Endothelial cell of umbilical vein (primary cell): ENCODE measurements around the gene HACE1. TPM values are rescaled to one million over a fixed set of nuclear protein-coding genes. Genes with fewer than 3 reads are reported as not detected.

Experiments used
- BruUV-seq: library from RNA; stranded (reverse); fragments of 400-500 nt; replicated peaks from 2 replicates; lab custom pipeline; 2021; lab: Mats Ljungman, UMichigan
- CTCF ChIA-PET: fragments of 300-600, 350-600 bp; sonication (Branson Sonifier 250); formaldehyde crosslinking; loops from one replicate; lab custom pipeline; 2021; ENCODE audit warnings: antibody characterized with exemption, inconsistent platforms; lab: Charles Lee
- POLR2A ChIA-PET: fragments of 300-600, 350-600 bp; sonication (Branson Sonifier 250); formaldehyde crosslinking; loops from one replicate; lab custom pipeline; 2021; ENCODE audit warnings: antibody characterized with exemption, inconsistent platforms; lab: Charles Lee
- DNase-seq: peaks from one replicate; pipeline ENCODE4 v3.0.0-alpha.2; 2011; ENCODE audit warnings: low read depth, low spot score
- FAIRE-seq: peaks from 2 replicates; lab custom pipeline; 2011; peaks lifted over from hg19 to GRCh38; lab: Jason Lieb, UNC
- H2AFZ ChIP-seq: 2 replicates; pipeline ENCODE4 v1.6.0; 2012; ENCODE audit warnings: low read depth, low read length, control low read depth, inconsistent platforms
- H3K27ac ChIP-seq: 2 replicates; pipeline ENCODE4 v1.5.1; 2011; ENCODE audit warnings: low read depth, mild to moderate bottlenecking, control low read depth, low read length, moderate library complexity; ENCODE audit not compliant: insufficient read depth
- H3K27me3 ChIP-seq, 2 experiments: 2 replicates each; pipeline versions ENCODE4 v1.6.0 to v1.6.1; 2011; ENCODE audit warnings: low read length in 2 of 2, mixed read lengths in 1 of 2; ENCODE audit not compliant: control insufficient read depth in 2 of 2, insufficient read depth in 2 of 2
- H3K36me3 ChIP-seq, 2 experiments: 2 replicates in 1 of 2; 3 replicates in 1 of 2; pipeline ENCODE4 v1.5.1; 2011; ENCODE audit warnings: low read length in 2 of 2, mild to moderate bottlenecking in 1 of 2, moderate library complexity in 1 of 2; ENCODE audit not compliant: control insufficient read depth in 2 of 2, insufficient read depth in 2 of 2; ENCODE audit errors: extremely low read depth in 1 of 2
- H3K4me1 ChIP-seq: 3 replicates; pipeline ENCODE4 v1.5.1; 2011; ENCODE audit warnings: mild to moderate bottlenecking, low read length; ENCODE audit not compliant: control insufficient read depth, insufficient read depth; ENCODE audit errors: extremely low read depth
- H3K4me2 ChIP-seq: 2 replicates; pipeline ENCODE4 v1.6.1; 2011; ENCODE audit warnings: low read length, control low read depth, mixed read lengths; ENCODE audit not compliant: insufficient read depth
- H3K4me3 ChIP-seq, 3 experiments: fragments of 200-600 bp in 1 of 3; sonication (generic), shearing (Covaris generic) in 1 of 3; replicated peaks in 1 of 3; 2 replicates each; pipeline ENCODE4 v1.5.1; 2011 to 2016; ENCODE audit warnings: control low read depth in 3 of 3, low read length in 3 of 3, mild to moderate bottlenecking in 2 of 3, inconsistent platforms in 1 of 3, low read depth in 1 of 3, moderate library complexity in 1 of 3; ENCODE audit not compliant: insufficient read depth in 1 of 3
- H3K79me2 ChIP-seq: 2 replicates; pipeline ENCODE4 v1.6.0; 2012; ENCODE audit warnings: low read length, inconsistent platforms; ENCODE audit not compliant: control insufficient read depth, insufficient read depth
- H3K9ac ChIP-seq: replicated peaks from 2 replicates; pipeline ENCODE3; 2011; ENCODE audit warnings: low read length, control low read depth; ENCODE audit not compliant: insufficient read depth; ENCODE audit errors: extremely low read depth
- H3K9me1 ChIP-seq: replicated peaks from 3 replicates; pipeline ENCODE4 v1.6.0; 2011; ENCODE audit warnings: mild to moderate bottlenecking, low read length; ENCODE audit not compliant: control insufficient read depth, insufficient read depth; ENCODE audit errors: extremely low read depth
- H3K9me3 ChIP-seq: replicated peaks from 2 replicates; pipeline ENCODE4 v1.5.1; 2012; ENCODE audit warnings: low read length, inconsistent platforms; ENCODE audit not compliant: control insufficient read depth, insufficient read depth
- H4K20me1 ChIP-seq: replicated peaks from 2 replicates; pipeline ENCODE3; 2011; ENCODE audit warnings: mild to moderate bottlenecking, low read length; ENCODE audit not compliant: control insufficient read depth, insufficient read depth; ENCODE audit errors: extremely low read depth
- CTCF ChIP-seq, 2 donors: IDR thresholded peaks; 1 replicate in 1 of 2; 2 replicates in 1 of 2; pipeline ENCODE4 v1.5.1; 2011; ENCODE audit warnings: low read length in 2 of 2, mild to moderate bottlenecking in 2 of 2, moderate library complexity in 2 of 2, control low read depth in 1 of 2, inconsistent platforms in 1 of 2, low read depth in 1 of 2; ENCODE audit not compliant: insufficient read depth in 1 of 2; ENCODE audit errors: extremely low read depth in 1 of 2
- EZH2 ChIP-seq: IDR thresholded peaks from 2 replicates; pipeline ENCODE4 v1.6.1; 2012; ENCODE audit warnings: borderline replicate concordance, low read depth, mild to moderate bottlenecking, moderate library complexity, low read length, inconsistent platforms; ENCODE audit not compliant: severe bottlenecking
- FOS ChIP-seq: IDR thresholded peaks from 2 replicates; pipeline ENCODE4 v1.6.1; 2011; ENCODE audit warnings: mild to moderate bottlenecking, low read length, moderate library complexity, borderline replicate concordance; ENCODE audit not compliant: insufficient read depth
- GATA2 ChIP-seq: IDR thresholded peaks from 2 replicates; pipeline ENCODE4 v1.7.0; 2011; ENCODE audit warnings: low read depth, mild to moderate bottlenecking, moderate library complexity, mixed read lengths, low read length; ENCODE audit not compliant: insufficient read length, insufficient read depth
- JUN ChIP-seq: IDR thresholded peaks from 2 replicates; pipeline ENCODE4 v1.6.1; 2011; ENCODE audit warnings: borderline replicate concordance, low read depth; ENCODE audit not compliant: insufficient read length, insufficient read depth
- MAX ChIP-seq: IDR thresholded peaks from 2 replicates; pipeline ENCODE4 v1.6.1; 2011; ENCODE audit not compliant: insufficient read depth, insufficient read length
- MYC ChIP-seq: IDR thresholded peaks from one replicate; pipeline ENCODE4 v1.6.1; 2011; ENCODE audit warnings: mild to moderate bottlenecking, low read depth, low read length
- POLR2A ChIP-seq: IDR thresholded peaks from 2 replicates; pipeline ENCODE4 v1.6.1; 2012; ENCODE audit warnings: low read depth, mild to moderate bottlenecking, control low read depth, low read length
- POLR2AphosphoS5 ChIP-seq: IDR thresholded peaks from 2 replicates; pipeline ENCODE4 v1.6.1; 2012; ENCODE audit warnings: low read depth, mild to moderate bottlenecking, control low read depth, low read length, moderate library complexity; ENCODE audit not compliant: insufficient read depth
- dilution Hi-C: fragments of 300-500 bp; cut with MboI; formaldehyde crosslinking; loops from one replicate; pipeline ENCODE4 v1.15.0; 2019; ENCODE audit warnings: low sequenced_read_pairs; ENCODE audit not compliant: extremely low pct_ligation_motif_present
- intact Hi-C: fragments of 100-400 bp; cut with micrococcal nuclease; formaldehyde crosslinking; loops from one replicate; pipeline ENCODE4 v1.10.0; 2022
- polyA plus RNA-seq, 4 experiments: library from polyadenylated mRNA; depleted of rRNA in 3 of 4; stranded (reverse) in 3 of 4; unstranded in 1 of 4; fragments of >200 nt; gene quantifications; 2 replicates each; pipeline versions ENCODE4 v1.2.1 to v1.2.3, GENCODE V29; 2011 to 2012; ENCODE audit warnings: missing spikeins in 1 of 4
- total RNA-seq: library from RNA; stranded (reverse); gene quantifications from 2 replicates; pipeline ENCODE4 v1.2.3, GENCODE V29; 2021

HACE1 gene
- total and polyA plus RNA-seq, 2 donors (not counting 3 experiments of a cell fraction or from before 2014, with no cell fraction given): 4.9 to 14.8 TPM

GRCh38 chr6:104754788-104755409 lies 104.8 kb downstream of the HACE1 start:
- H3K9me1 ChIP-seq: no peaks in the 10 kb centered on the region
- BruUV-seq: no TSS peak
- H4K20me1 ChIP-seq: no peaks in the 10 kb centered on the region
- H3K27me3 ChIP-seq: no peaks in the 10 kb centered on the region
- FAIRE-seq: no peak
- POLR2A ChIA-PET: no interaction called here
- CTCF ChIA-PET: no interaction called here
- no peak for TF ChIP-seq FOS
- no peak for TF ChIP-seq CTCF (IDR thresholded peaks at IDR 0.05; ENCODE audit: extremely low read depth in 1 of 2, insufficient read depth in 1 of 2, low read depth in 1 of 2, low read length in 2 of 2)
- TF ChIP-seq MAX: no peak
- TF ChIP-seq POLR2A: no peak
- TF ChIP-seq JUN: no peak
- no peak for TF ChIP-seq POLR2AphosphoS5
- TF ChIP-seq EZH2: no peak
- TF ChIP-seq GATA2: no peak
- no peak for TF ChIP-seq MYC
- H3K27ac ChIP-seq: no peak overlapping the region
- no peak overlapping the region for H3K4me2 ChIP-seq
- peaks cover 2% of the 10 kb centered on the region for H3K9me3 ChIP-seq
- no peak overlapping the region for H3K4me3 ChIP-seq
- H3K36me3 ChIP-seq: peaks cover 0 to 2% of the 10 kb centered on the region in 2 experiments
- intact Hi-C loops (no loop called here), dilution Hi-C loops (no loop called here)
- no peaks in the 10 kb centered on the region for H3K4me1 ChIP-seq
- no peak for DNase-seq
- no peak overlapping the region for H3K9ac ChIP-seq
- no peaks in the 10 kb centered on the region for H3K79me2 ChIP-seq
- H2AFZ ChIP-seq: no peak overlapping the region
